ENCODE measurements around the gene NTRK2.

- TF ChIP-seq POLR2AphosphoS5 (IDR thresholded peaks at IDR 0.05; ENCODE audit: low read depth, low read length) (no peak), POLR2A (IDR thresholded peaks at IDR 0.05; ENCODE audit: low read depth, low read length) (no peak)
Measured at GRCh38 chr9:84691634-84692033, 22.1 kb downstream of the NTRK2 start.

Measured in GM12892 (cell line).